Spleen (tissue), 7 donors: Measurements from ENCODE around the gene PTPRA.

Source experiments
- CTCF ChIP-seq, 11 experiments: fragments of 200-600 bp in 7 of 11; fragments of 450-650 bp in 4 of 11; sonication (generic) in 4 of 11; IDR thresholded peaks in 8 of 11; conservative IDR thresholded peaks in 3 of 11; 1 replicate in 7 of 11; 2 replicates in 4 of 11; pipeline versions ENCODE4 v1.4.0 to v1.8.0; 2016 to 2021; ENCODE audit warnings: antibody characterized with exemption in 11 of 11, inconsistent platforms in 4 of 11, mild to moderate bottlenecking in 1 of 11
- POLR2AphosphoS5 ChIP-seq, 3 donors: sonication (generic); formaldehyde crosslinking; IDR thresholded peaks; one replicate each; pipeline ENCODE4 v1.5.1; 2017; ENCODE audit warnings: antibody characterized with exemption in 3 of 3
- donor health status: DM: no; HTN: no; CAD: no; lungs with moderate emphysema.
- donor health status: DM: no; HTN: no; CAD: no.
- donor health status: DM: no; HTN: no; CAD: no.

- TF ChIP-seq CTCF (IDR thresholded peaks at IDR 0.05 in 8 of 11, conservative IDR thresholded peaks at IDR 0.05 in 3 of 11), result no peak
- no peak for TF ChIP-seq POLR2AphosphoS5 (IDR thresholded peaks at IDR 0.05)
Measured at GRCh38 chr20:2846698-2847097, 26.6 kb upstream of the PTPRA start.
